Prostate gland (tissue), 2 donors: ENCODE measurements around the gene CCDC127. TPM values are rescaled to one million over a fixed set of nuclear protein-coding genes. Genes with fewer than 3 reads are reported as not detected.
"Not testable (repeated sequence)": the region's sequence is repeated elsewhere in the genome, so short reads cannot be mapped to it uniquely, and the experiment has no call there.

Experiments
- DNase-seq: peaks from one replicate; pipeline ENCODE4 v3.0.0-alpha.2; 2019; ENCODE audit warnings: low spot score
- H3K27ac ChIP-seq, 2 donors: fragments of 200-600 bp; sonication (generic); 2 replicates each; pipeline ENCODE4 v1.5.1; 2017 to 2019
- H3K27me3 ChIP-seq: fragments of 200-600 bp; sonication (generic); replicated peaks from 2 replicates; pipeline ENCODE4 v1.5.1; 2019; ENCODE audit not compliant: insufficient read depth
- H3K36me3 ChIP-seq, 2 donors: fragments of 200-600 bp; sonication (generic); 1 replicate in 1 of 2; 2 replicates in 1 of 2; pipeline versions ENCODE4 v1.5.1 to v1.8.1; 2017 to 2019
- H3K4me1 ChIP-seq: fragments of 200-600 bp; sonication (generic); replicated peaks from 2 replicates; pipeline ENCODE4 v1.5.1; 2019
- H3K4me3 ChIP-seq, 2 donors: fragments of 200-600 bp; sonication (generic); 2 replicates each; pipeline ENCODE4 v1.5.1; 2017 to 2019
- H3K9me3 ChIP-seq: fragments of 200-600 bp; sonication (generic); 2 replicates; pipeline ENCODE4 v1.5.1; 2017
- CTCF ChIP-seq, 4 experiments: fragments of 200-600 bp in 2 of 4; fragments of 450-650 bp in 2 of 4; sonication (generic) in 2 of 4; IDR thresholded peaks; 1 replicate in 3 of 4; 2 replicates in 1 of 4; pipeline ENCODE4 v1.5.1; 2016 to 2019; ENCODE audit warnings: antibody characterized with exemption in 4 of 4, mild to moderate bottlenecking in 2 of 4, moderate library complexity in 2 of 4
- POLR2A ChIP-seq: fragments of 450-650 bp; IDR thresholded peaks from one replicate; pipeline ENCODE4 v1.6.1; 2016; ENCODE audit warnings: antibody characterized with exemption, mild to moderate bottlenecking
- POLR2AphosphoS5 ChIP-seq: sonication (generic); formaldehyde crosslinking; IDR thresholded peaks from one replicate; pipeline ENCODE4 v1.6.1; 2017; ENCODE audit warnings: antibody characterized with exemption
- WGBS: methylation state at CpG from one replicate; pipeline ENCODE4 v1.1.5; 2018; 5-methylcytosine and 5-hydroxymethylcytosine counted together
- intact Hi-C: fragments of 100-400 bp; cut with DNase I; formaldehyde crosslinking; loops from one replicate; pipeline ENCODE4 v1.14.2; 2022
- total RNA-seq, 2 donors: library from RNA; depleted of rRNA; stranded (reverse); fragments of >200 nt; gene quantifications; one replicate each; pipeline ENCODE4 v1.1.0, GENCODE V29; 2016

Gene CCDC127
- total RNA-seq, 2 donors from 2014 or later = 4.7 to 5.2 TPM

- intact Hi-C loops = no loop called here
Observed at GRCh38 chr5:257148-257547, 39.2 kb upstream of the CCDC127 start.

GRCh38 chr5:256347-256746 is 38.4 kb upstream of the CCDC127 start:
- H3K27ac ChIP-seq, H3K36me3 ChIP-seq, H3K4me1 ChIP-seq, H3K9me3 ChIP-seq, DNase-seq, intact Hi-C loops, H3K4me3 ChIP-seq, H3K27me3 ChIP-seq: not testable (repeated sequence)
- WGBS = 97% methylated on average over 8 of the region's 8 CpGs

More at GRCh38 chr5:257148-257547, 39.2 kb upstream of the CCDC127 start:
- no peaks in the 10 kb centered on the region for H3K4me1 ChIP-seq
- no peaks in the 10 kb centered on the region for H3K9me3 ChIP-seq
- H3K4me3 ChIP-seq = no peak overlapping the region
- peaks cover 0 to 4% of the 10 kb centered on the region in 2 donors for H3K36me3 ChIP-seq
- H3K27me3 ChIP-seq = no peaks in the 10 kb centered on the region
- H3K27ac ChIP-seq = no peak overlapping the region
- DNase-seq = no peak
- 98% methylated on average over 13 of the region's 13 CpGs for WGBS
- TF ChIP-seq CTCF (IDR thresholded peaks at IDR 0.05) (no peak), POLR2AphosphoS5 (no peak), POLR2A (no peak)

- intact Hi-C loops, H3K9me3 ChIP-seq, H3K4me1 ChIP-seq, H3K27ac ChIP-seq, H3K4me3 ChIP-seq, H3K27me3 ChIP-seq, H3K36me3 ChIP-seq, DNase-seq: not testable (repeated sequence)
- WGBS = 97% methylated on average over 7 of the region's 7 CpGs
Observed at GRCh38 chr5:255116-255515, 37.2 kb upstream of the CCDC127 start.

GRCh38 chr5:254322-254721 is 36.4 kb upstream of the CCDC127 start:
- intact Hi-C loops, H3K9me3 ChIP-seq, H3K27ac ChIP-seq, H3K27me3 ChIP-seq, H3K4me3 ChIP-seq, H3K4me1 ChIP-seq, DNase-seq, H3K36me3 ChIP-seq: not testable (repeated sequence)
- 93% methylated on average over 15 of the region's 15 CpGs for whole genome bisulfite sequencing

GRCh38 chr5:252546-252945 is 34.6 kb upstream of the CCDC127 start:
- no peaks in the 10 kb centered on the region for H3K27me3 ChIP-seq
- WGBS = 57% methylated on average over 10 of the region's 10 CpGs
- no peak overlapping the region for H3K27ac ChIP-seq
- no peaks in the 10 kb centered on the region for H3K9me3 ChIP-seq
- DNase-seq = no peak
- no peak overlapping the region for H3K4me3 ChIP-seq
- H3K36me3 ChIP-seq = peaks cover 0 to 4% of the 10 kb centered on the region in 2 donors
- TF ChIP-seq CTCF (IDR thresholded peaks at IDR 0.05) (no peak), POLR2A (no peak), POLR2AphosphoS5 (no peak)
- intact Hi-C loops = no loop called here
- H3K4me1 ChIP-seq = no peaks in the 10 kb centered on the region

- H3K27ac ChIP-seq, H3K4me1 ChIP-seq: not testable (repeated sequence)
- WGBS = 65% methylated on average over 11 of the region's 11 CpGs
Observed at GRCh38 chr5:251975-252374, 34.0 kb upstream of the CCDC127 start.

GRCh38 chr5:251538-251937 is 33.6 kb upstream of the CCDC127 start:
- H3K36me3 ChIP-seq, H3K27me3 ChIP-seq, H3K27ac ChIP-seq, H3K9me3 ChIP-seq, H3K4me3 ChIP-seq, H3K4me1 ChIP-seq, intact Hi-C loops, DNase-seq: not testable (repeated sequence)
- 75% methylated on average over 8 of the region's 8 CpGs for WGBS

More at GRCh38 chr5:251975-252374, 34.0 kb upstream of the CCDC127 start:
- H3K4me3 ChIP-seq, H3K36me3 ChIP-seq, DNase-seq, H3K9me3 ChIP-seq, intact Hi-C loops, H3K27me3 ChIP-seq: not testable (repeated sequence)

- H3K36me3 ChIP-seq, H3K27me3 ChIP-seq, H3K27ac ChIP-seq, DNase-seq, intact Hi-C loops, H3K9me3 ChIP-seq, H3K4me1 ChIP-seq, H3K4me3 ChIP-seq: not testable (repeated sequence)
- 85% methylated on average over 8 of the region's 12 CpGs for WGBS
Observed at GRCh38 chr5:251016-251415, 33.1 kb upstream of the CCDC127 start.

GRCh38 chr5:250396-250795 is 32.4 kb upstream of the CCDC127 start:
- intact Hi-C loops, H3K4me1 ChIP-seq, H3K27me3 ChIP-seq, H3K27ac ChIP-seq, H3K36me3 ChIP-seq, DNase-seq, H3K4me3 ChIP-seq, H3K9me3 ChIP-seq: not testable (repeated sequence)
- 84% methylated on average over 9 of the region's 9 CpGs for WGBS

- H3K9me3 ChIP-seq, H3K36me3 ChIP-seq, DNase-seq, H3K4me3 ChIP-seq, H3K27me3 ChIP-seq, intact Hi-C loops, H3K27ac ChIP-seq, H3K4me1 ChIP-seq: not testable (repeated sequence)
- 85% methylated on average over 5 of the region's 5 CpGs for WGBS
Observed at GRCh38 chr5:245717-246116, 27.8 kb upstream of the CCDC127 start.

- H3K4me1 ChIP-seq, H3K27ac ChIP-seq, DNase-seq, H3K4me3 ChIP-seq, H3K27me3 ChIP-seq, H3K36me3 ChIP-seq, intact Hi-C loops, H3K9me3 ChIP-seq: not testable (repeated sequence)
- WGBS = 76% methylated on average over 12 of the region's 12 CpGs
Observed at GRCh38 chr5:243683-244367, 25.9 kb upstream of the CCDC127 start.
